Measurements from ENCODE around the gene CALHM4.

- no peak for TF ChIP-seq CTCF (IDR thresholded peaks at IDR 0.05)
- TF ChIP-seq POLR2A (IDR thresholded peaks at IDR 0.05) = no peak
These were observed 45.0 kb upstream of the CALHM4 start for GRCh38 chr6:116508527-116508926.
